Progenitor cell of endocrine pancreas (in vitro differentiated cells): ENCODE measurements around the gene EGR1. TPM values are rescaled to one million over a fixed set of nuclear protein-coding genes. Genes with fewer than 3 reads are reported as not detected.

ENCODE experiments used
- DNase-seq: peaks from one replicate; pipeline ENCODE4 v3.0.0; 2021; ENCODE audit warnings: low spot score; ENCODE audit not compliant: unreplicated experiment
- H3K27ac Mint-ChIP-seq: 2 replicates; pipeline ENCODE4 v1.8.0; 2021; ENCODE audit warnings: mild to moderate bottlenecking, moderate library complexity, mixed read lengths
- H3K27me3 Mint-ChIP-seq: 2 replicates; pipeline ENCODE4 v1.8.0; 2021; ENCODE audit warnings: mixed read lengths
- H3K36me3 Mint-ChIP-seq: 2 replicates; pipeline ENCODE4 v1.8.0; 2022; ENCODE audit warnings: mixed read lengths; ENCODE audit not compliant: insufficient read depth
- H3K4me1 Mint-ChIP-seq: 2 replicates; pipeline ENCODE4 v1.8.0; 2021; ENCODE audit warnings: low read depth, mixed read lengths
- H3K4me3 Mint-ChIP-seq: 2 replicates; pipeline ENCODE4 v1.8.0; 2021; ENCODE audit warnings: low read depth, mild to moderate bottlenecking, moderate library complexity, mixed read lengths
- H3K9me3 Mint-ChIP-seq: 2 replicates; pipeline ENCODE4 v1.8.0; 2021; ENCODE audit warnings: low read depth, mixed read lengths
- total RNA-seq: library from RNA; stranded (reverse); gene quantifications from 2 replicates; pipeline ENCODE4 v1.2.1, GENCODE V29; 2021
- TF ChIP-seq, protein P1 (sequence below): fragments of 200-600 bp; sonication (generic); IDR thresholded peaks from one replicate; pipeline ENCODE4 v1.5.0; 2021; ENCODE audit warnings: antibody characterized with exemption, mild to moderate bottlenecking; ENCODE audit not compliant: unreplicated experiment

Gene EGR1
- total RNA-seq, 1 donor from 2014 or later, result 56.2 TPM

DNA sequence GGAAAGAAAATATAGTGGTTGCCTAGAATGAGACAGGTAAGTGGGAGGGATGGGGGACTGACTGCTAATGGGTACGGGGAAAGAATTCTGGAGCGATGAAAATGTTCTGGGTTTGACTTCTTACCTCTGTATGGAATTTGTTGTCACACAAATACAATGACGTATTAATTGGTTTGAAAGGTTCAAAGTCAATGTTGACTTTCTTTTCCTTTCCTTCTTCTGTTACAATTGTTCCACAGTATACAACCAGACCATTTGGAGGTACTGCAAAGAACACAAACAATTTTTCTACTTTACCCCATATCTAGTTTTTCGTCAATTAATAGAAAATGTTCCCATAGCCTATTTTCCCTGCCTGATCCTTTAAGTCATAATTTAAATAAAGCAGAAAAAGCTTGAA lies 52.2 kb downstream of the EGR1 start:
- Mint-ChIP-seq H3K36me3 (peaks cover 15% of the 10 kb centered on the region), H3K9me3 (no peaks in the 10 kb centered on the region), H3K4me1 (peaks cover 2% of the 10 kb centered on the region), H3K27ac (peak overlapping the region; percentile 31), H3K4me3 (no peak overlapping the region), H3K27me3 (no peaks in the 10 kb centered on the region)
- no peak for DNase-seq
- TF ChIP-seq, protein P1, sequence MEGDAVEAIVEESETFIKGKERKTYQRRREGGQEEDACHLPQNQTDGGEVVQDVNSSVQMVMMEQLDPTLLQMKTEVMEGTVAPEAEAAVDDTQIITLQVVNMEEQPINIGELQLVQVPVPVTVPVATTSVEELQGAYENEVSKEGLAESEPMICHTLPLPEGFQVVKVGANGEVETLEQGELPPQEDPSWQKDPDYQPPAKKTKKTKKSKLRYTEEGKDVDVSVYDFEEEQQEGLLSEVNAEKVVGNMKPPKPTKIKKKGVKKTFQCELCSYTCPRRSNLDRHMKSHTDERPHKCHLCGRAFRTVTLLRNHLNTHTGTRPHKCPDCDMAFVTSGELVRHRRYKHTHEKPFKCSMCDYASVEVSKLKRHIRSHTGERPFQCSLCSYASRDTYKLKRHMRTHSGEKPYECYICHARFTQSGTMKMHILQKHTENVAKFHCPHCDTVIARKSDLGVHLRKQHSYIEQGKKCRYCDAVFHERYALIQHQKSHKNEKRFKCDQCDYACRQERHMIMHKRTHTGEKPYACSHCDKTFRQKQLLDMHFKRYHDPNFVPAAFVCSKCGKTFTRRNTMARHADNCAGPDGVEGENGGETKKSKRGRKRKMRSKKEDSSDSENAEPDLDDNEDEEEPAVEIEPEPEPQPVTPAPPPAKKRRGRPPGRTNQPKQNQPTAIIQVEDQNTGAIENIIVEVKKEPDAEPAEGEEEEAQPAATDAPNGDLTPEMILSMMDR, result no peak

Other genes with a start within 250 kb of the EGR1 start
- gene GFRA3, start 190.9 kb upstream of the EGR1 start, total RNA-seq, result 22.9 and 24.4 TPM in 2 replicates
- 10.6 and 11.5 TPM in 2 replicates for gene CDC25C, start 133.7 kb upstream of the EGR1 start, total RNA-seq
- 56.6 TPM in 2 replicates for gene FAM53C, start 127.2 kb upstream of the EGR1 start, total RNA-seq
- gene KDM3B, start 112.8 kb upstream of the EGR1 start, total RNA-seq, result 118 and 126 TPM in 2 replicates
- gene REEP2, start 26.4 kb upstream of the EGR1 start, total RNA-seq, result 20.0 and 22.1 TPM in 2 replicates
- gene ETF1, start 77.8 kb downstream of the EGR1 start, total RNA-seq, result 73.1 and 77.6 TPM in 2 replicates
- 174 and 185 TPM in 2 replicates for gene HSPA9, start 109.9 kb downstream of the EGR1 start, total RNA-seq